HuH-7.5 (cell line): ENCODE results near the gene FMO2.

ENCODE experiments used
- DNase-seq: peaks from one replicate; pipeline ENCODE4 v3.0.0; 2011; ENCODE audit warnings: low spot score

The FMO2 gene, protein sequence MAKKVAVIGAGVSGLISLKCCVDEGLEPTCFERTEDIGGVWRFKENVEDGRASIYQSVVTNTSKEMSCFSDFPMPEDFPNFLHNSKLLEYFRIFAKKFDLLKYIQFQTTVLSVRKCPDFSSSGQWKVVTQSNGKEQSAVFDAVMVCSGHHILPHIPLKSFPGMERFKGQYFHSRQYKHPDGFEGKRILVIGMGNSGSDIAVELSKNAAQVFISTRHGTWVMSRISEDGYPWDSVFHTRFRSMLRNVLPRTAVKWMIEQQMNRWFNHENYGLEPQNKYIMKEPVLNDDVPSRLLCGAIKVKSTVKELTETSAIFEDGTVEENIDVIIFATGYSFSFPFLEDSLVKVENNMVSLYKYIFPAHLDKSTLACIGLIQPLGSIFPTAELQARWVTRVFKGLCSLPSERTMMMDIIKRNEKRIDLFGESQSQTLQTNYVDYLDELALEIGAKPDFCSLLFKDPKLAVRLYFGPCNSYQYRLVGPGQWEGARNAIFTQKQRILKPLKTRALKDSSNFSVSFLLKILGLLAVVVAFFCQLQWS

DNA sequence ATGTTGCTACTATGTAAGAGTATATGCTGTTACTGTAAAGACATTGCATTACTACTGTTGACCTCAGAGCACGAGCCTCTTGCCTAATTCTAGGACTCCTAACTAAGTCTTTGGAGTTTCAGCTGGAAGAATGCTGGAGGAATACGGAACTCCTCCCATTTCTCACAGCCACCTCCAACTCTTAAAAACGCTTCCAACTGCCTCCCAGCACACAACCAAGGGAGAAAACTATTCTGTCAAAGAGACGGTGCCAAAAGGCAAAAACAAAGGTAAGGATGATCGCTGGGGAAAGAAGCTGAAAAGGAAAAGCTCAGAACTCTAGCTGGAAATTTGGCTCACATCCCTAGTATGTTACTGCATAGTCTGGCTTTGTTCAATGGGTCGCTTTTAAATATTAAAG is at the start of gene FMO2:
FMO2 (plus strand) TSS at position 210 of the 400 bp plus-strand sequence. CDS start 414 bp downstream, outside the sequence.
- DNase-seq: no peak

DNA sequence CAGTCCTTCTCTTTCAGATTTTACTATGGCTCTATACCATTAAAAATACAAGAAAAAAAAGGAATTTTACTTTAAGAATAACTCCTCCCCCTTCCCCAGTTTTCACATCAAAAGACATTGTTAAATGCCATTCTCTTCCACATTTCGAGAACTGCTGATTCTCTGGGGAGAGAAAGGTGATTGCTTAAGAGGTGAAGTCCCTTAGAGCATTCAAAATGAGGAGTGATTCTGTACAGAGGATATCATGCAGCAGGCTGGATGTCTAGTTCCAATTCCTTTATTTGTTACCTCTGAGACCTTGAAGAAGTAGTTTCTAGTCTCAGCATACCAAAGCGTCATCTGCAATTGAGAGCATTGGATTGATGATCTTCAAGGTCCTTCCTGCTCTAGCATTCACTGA is 47.5 kb upstream of the FMO2 start:
- DNase-seq: no peak

DNA sequence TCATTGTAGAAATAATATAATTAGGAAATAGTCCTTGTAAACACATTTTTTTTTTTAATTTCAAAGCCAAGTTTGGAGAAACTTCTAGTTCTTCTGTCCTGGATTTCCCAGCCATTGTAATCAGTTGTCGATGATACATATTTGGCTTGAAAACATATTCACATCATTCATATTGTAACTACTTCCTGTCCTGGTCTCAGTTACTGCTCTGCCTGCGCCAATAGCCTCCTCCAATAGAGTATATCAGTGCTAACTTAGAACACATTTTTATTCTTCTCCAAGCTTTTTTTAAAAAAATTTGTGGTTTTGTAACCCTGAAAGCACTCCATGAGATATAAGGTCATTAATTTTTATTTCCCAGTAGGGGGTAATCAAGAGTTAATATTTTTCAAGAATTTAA is 46.1 kb upstream of the FMO2 start:
- no peak for DNase-seq

DNA sequence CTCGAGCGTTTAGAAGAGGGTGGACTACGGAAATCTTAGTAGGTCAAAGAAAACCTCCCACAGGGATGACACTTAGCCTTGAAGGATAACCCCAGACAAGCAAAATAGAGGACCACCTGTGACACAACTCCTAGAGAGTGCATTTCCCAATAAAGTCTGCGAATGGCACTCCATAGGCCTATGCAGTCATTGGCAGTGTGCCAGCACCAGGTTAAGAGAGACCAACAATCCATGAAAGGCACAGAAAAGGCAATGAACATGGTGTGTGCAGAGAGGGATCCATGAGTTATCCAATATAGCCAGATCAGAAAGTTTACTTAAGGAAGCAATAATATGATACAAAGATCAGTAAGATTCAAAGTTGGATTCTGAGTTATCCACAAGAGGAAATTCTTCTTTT is 45.2 kb upstream of the FMO2 start:
- no peak for DNase-seq

DNA sequence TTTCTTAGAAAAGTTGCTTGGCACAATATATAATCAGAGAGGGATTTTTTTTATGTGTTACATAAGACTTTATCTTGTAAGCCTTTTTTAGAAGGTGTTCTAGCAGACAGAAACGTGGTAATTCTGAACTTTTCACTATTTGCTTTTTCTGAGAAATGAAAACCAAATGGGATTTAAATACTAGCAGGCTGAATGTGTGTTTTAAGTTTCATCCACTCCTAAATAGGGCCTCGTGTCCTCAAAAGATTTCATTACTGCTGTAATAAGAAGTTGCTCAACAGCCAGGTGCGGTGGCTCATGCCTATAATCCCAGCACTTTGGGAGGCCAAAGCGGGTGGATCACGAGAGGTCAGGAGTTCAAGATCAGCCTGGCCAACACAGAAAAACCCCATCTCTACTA is 44.7 kb upstream of the FMO2 start:
- no peak for DNase-seq

DNA sequence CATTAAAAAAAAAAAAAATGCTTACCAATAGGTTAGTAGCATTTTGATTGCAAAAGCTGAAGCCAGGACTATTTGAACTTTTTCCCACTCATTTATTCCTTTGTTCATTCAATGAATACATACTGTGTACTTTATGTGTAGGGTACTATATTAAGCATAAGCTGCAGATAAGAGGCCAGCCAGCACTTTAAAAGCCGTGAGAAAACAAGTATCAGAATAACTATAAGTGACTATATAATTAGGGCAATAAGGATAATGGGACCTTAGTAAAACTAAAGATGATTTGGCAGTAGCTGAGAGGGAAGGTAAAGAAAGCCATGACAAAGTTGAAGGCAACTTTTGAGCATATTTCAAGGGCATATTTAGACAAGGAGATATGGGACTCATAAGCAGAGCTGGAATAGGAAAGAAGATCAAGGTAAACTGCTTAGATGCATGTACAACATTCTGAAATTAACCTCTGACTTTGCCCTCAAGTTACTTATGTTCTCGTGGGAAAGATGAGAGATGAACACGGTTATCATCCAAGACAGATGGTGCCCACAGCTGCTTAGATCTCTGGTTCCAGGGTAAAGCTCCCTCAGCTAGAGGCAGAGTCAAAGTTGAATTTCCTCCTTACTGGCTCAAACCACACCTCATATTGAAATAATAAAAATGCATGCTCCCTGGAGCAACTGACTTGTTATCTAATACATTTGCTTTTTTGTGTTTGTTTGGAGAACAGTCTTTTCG is 44.0 kb upstream of the FMO2 start:
- DNase-seq: no peak

DNA sequence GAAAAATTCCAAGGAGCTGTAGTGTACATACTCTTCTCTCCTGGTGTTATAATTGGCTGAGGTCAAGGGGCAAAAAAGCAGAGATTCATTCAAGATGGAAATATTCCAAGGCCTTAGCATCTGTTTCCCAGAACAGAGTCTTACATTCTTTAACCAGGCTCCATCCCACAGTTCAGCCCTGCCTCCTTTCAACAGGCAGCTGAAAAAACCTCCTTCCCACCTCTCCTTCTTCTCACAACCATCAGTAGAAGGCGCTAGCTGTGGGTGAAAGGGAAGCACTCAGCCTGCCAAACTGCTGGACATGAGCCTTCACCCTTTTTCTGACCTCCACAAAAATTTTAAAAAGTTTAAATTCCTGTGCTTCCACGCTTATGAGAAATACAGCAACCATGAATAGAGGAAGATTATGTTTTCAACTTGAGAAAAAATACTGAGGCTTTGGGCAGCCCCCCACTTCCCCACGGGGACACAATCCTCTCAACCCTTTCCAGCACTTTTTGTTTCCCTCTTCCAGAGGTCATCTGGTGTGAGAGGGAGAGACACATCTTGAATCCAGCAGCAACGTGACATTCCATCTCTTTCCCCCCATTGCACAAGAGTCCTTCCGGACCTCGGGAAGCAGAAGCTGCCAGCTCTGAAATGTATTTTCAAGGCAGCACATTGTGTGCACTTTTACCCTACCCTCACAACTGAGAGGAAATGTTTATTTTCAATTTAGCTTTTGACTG is 43.2 kb upstream of the FMO2 start:
- DNase-seq: peak; percentile 18

DNA sequence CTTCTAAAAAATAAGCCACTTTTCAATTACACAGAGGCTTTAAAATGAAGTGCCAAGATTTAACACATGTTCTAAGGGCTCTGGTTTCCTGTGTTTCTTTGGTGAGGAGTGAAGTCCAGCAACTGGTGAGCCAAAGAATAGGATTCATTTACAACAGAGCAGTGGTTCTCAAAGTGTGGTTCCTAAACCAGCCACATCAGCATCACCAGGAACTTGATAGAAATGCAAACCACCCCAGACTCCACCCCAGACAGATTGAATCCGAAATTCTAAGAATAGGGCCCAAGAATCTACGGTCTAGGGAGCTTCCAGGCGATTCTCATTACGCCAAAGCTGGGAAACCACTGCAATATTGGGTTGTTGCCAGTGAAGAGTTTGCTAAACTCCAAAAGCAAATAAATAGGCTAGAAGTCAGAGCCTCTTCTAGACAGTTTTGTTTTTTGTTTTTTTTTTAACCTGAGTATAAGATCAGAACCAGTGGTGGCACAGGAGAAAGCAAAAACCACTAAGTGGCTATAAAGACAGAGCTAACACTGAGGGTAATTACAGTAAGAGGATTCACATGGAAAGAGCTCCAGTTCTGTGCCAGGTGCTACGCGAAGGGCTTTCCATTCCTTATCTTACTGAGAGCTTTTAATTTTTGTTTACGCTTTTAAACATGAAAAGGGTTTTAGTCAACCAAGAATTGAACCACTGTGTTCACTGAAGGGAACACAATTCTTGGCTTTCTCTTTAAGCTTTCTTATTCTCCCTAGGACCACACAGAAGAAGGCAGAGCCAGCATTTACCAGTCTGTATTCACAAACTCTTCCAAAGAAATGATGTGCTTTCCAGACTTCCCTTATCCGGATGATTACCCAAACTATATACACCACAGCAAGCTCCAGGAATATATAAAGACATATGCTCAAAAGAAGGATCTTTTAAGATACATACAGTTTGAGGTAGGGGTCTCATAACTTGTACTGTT is 42.4 kb upstream of the FMO2 start:
- no peak for DNase-seq

DNA sequence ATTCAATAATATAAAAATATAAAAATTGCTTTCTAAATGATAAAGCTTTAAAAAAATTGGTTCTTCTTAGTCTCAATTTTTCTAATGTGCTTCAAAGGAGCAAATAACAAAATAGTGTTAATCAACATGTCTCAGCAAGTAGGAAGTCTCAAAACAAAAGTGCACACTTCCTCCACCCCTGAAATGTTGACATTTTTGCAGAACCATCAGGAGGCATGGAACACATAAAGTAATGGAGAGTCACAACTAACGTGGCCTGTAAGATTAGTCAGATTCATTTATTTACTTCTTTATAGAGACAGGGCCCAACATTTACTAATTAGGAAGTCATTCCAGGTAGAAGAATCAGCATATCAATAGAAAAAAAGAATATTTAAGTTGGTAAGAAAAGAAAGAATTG is 34.9 kb upstream of the FMO2 start:
- no peak for DNase-seq

DNA sequence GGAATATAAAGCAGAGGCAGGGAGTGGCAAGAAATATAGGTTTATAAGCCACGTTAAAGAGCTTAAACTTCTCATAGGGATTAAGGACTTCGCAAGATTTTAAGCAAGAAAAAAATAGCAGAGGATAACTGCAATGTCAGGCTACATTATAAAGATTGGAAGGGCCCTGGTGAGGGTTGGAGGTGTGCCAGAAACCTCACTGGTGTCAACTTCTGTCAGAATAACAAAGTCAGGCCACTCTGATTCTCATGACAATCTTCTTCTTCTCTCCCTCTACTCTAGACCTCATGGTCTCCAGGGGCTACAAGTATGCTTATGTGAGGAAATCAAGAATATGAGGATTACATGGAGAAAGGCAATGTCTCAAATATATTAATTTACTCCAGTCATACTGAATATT is 32.6 kb upstream of the FMO2 start:
- no peak for DNase-seq

DNA sequence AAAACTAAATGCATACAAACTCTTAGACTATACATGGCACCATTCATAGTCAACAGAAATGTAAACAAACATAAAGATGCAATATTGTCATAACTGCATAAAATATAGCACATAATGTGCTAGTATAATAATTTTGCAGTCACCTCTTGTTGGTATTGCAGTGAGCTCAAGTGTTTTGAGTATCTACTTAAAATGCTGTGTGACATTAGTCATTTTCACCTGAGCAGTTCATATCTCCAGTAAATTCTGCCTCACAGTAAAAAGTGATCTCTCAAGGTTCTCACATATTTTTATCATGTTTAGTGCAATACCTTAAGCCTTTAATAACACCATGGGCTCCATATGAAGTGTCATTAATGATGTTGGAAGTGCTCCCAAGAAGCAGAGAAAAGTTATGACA is 29.6 kb upstream of the FMO2 start:
- no peak for DNase-seq

DNA sequence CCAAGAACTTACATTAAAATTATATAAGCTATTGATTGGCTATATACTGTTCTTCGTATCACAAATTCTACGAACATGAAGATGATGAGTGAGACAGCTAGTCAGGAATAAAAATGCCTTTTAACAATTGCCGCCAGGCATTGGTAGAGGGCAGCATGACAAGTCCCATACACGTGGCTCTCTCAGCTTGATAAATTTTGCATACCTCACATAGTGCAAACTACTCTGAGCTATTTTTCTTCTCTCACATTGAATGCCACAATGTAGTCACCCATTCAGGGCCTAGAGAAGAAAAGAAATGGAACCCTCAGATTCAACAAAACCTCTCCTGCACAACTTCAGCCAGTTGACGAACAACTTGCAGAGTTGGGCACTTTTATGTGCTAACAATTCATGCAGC is 27.0 kb upstream of the FMO2 start:
- no peak for DNase-seq

DNA sequence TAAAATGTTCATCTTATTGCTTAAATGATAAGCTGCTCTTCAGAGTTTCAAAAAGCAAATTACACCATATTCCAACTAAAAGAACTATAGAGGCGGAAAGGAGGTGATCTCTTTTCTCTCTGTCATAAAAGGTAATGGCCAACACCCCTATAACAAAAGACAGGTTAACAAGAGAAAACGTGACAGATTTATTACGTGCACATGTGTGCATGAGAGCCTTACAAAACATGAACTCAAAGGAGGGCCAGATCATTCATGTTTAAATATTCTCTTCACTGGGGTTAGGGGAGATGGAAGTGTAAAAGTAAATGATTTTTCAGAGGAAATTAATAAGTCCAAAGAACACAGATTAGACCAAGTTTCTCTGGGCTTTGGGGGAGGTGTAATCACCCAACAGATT is 26.5 kb upstream of the FMO2 start:
- no peak for DNase-seq

DNA sequence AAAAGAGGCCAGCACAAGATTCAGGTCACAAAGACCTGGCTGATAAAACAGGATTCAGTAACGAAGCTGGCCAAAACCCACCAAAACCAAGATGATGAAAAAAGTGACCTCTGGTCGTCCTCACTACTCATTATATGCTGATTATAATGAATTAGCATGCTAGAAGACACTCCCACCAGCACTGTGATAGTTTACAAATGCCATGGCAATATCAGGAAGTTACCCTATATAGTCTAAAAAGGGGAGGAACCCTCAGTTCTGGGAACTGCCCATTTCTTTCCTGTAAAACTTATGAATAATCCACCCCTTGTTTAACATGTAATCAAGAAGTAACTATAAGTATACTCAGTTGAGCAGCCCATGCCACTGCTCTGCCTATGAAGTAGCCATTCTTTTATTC is 26.0 kb upstream of the FMO2 start:
- DNase-seq: no peak

DNA sequence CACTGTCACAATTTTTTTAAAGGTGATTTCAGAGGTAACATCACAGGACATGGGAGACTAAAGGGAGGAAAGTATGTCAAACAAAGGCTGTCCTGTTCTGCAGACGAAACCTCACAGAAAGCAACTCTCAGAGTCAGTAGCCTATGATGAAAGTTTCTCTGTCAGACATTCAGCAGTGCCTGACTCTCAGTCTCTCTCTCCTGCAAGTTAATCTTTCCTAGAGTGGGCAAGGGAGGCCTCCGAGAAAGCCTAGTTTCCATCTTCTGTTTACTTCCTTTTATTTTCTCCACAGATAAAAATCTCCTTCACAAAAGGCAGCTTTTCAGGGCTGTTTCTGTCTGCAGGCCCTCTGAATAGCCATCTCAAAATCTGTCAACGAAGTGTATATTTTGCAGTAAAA is 24.9 kb upstream of the FMO2 start:
- DNase-seq: no peak

DNA sequence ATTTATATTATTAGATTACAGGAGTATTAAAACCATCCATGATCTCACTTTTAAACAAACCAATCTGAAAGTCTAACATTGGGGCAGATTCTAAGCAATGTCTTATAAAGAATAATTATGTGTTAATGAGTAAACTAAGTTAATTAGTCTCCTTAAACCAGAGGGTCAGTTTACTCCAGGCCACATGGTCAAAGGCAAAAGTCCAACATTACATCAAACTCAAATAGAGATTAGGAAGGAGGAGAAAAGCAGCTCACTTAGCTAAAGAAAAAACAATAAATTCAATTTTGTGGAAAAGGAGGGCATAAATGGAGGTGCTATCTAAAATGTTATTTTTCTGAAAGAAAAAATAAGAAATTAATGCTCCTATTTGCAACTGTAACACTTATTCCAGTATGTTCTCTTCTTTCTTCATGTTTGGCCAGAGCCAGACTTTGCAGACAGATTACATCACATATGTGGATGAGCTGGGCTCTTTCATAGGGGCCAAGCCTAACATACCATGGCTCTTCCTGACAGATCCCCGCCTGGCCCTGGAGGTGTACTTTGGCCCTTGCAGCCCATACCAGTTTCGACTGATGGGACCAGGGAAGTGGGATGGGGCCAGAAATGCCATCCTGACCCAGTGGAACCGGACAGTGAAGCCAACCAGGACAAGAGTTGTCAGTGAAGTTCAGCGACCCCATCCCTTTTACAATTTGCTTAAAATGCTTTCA is 24.3 kb upstream of the FMO2 start:
- DNase-seq: peak; percentile 13

DNA sequence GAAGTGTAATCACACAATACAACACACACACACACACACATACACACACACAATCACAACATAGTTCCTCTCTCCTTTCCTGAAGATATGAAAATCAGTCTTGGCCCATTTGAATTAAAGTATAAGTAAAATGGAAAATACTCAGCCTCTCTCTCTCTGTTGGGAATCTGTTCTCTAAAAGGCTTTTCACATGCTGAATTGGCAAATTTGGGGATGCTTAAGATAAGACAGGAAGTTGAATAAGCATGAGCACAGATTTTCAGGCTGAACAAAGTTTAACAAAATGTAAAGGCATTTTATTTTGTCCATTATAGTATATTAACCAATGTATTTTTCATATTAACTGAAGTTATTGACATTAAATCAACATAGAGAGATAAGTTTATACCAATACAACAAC is 23.7 kb upstream of the FMO2 start:
- no peak for DNase-seq

DNA sequence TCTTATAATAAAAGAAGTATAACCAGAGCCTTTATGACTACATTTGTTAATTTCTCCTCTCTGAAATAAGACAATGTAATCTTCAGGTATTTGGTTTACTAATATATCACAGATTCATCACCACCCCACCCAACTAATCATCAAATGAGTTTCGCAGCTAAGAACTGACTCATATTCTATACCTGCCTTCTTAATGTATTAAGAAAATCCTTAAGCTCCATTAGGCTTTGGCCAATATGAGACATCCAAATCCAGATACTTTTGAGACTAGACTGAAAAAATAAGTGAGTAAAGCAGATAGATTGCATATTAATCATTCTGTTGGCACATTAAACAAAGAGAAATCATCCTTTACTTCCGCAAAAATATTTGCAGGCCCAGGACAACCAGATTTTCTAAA is 18.7 kb upstream of the FMO2 start:
- no peak for DNase-seq

DNA sequence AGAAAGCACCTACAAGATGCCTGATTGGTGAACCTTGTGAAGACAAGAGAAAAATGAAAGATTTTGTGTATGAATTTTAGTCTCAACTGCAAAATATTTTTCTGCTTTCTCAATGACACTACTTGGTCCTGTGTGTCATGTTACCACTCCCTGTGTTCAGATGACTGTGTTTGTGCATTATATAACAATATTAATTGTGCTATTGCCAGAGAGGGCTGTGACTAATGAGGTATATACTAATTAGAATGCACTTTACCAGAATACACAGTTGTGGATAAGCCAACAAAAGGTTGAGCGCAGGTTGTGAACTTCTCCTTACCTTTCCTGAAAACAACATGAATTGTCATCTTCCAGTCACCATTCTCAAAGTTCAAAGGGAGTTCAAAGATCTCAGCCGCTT is 17.3 kb upstream of the FMO2 start:
- DNase-seq: no peak

DNA sequence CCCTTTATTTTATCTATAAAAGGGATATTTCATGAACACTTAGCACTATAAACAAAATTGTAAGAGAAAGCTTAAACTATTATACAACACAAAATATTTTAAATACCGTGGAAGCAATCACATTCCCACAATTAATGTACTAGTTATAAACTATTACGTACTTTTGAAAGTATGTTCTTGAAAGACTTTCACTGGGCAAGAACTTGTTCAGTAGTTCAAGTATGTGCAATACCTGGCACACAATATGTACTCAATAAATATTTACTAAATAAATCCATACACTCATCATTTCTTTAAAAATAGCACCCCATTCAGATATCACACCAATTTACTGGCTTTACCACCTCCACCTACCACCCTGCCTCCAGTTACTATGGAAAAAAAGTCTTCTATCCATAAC is 12.6 kb upstream of the FMO2 start:
- DNase-seq: no peak

DNA sequence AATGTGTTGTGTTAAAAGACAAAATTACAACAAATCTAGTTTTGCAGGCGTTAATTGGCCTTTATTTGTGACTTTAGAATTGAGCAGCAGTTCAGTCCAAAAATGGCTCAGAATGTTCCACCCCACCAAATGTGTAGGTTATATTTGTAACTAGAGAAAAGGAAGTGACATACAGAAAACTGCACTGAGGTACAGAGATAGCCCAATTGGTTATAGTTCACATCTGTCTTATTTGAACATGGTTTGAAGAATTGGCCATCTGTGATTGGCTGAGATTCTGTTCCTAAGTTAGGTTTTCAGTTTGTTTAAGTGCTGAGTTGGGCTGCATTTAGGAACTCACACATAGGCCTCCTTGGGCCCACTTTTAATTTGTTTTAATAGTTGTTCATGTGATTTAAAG is 12.0 kb upstream of the FMO2 start:
- DNase-seq: no peak
